Measurements from ENCODE around the gene PPP1R16B.

The PPP1R16B gene

DNA sequence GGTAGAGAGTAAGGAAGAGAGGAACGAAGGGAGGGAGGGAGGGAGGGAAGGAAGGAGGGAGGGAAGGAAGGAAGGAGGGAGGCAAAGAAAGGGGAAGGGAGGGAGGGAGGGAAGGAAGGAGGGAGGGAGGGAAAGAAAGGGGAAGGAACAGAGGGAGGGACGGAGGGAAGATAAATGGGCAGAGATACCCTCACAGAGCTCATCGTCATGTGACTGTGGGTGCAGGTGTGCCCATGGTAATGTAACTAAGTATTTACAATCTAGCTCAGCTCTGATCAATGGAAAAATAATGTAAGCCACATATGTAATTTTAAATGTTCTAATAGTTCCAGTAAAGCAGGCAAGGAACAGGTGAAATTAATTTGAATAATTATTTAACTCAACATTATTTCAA, 66.1 kb downstream of the PPP1R16B start:
- H3K36me3 ChIP-seq (ENCODE audit: control insufficient read depth in 1 of 2, insufficient read depth in 2 of 2, low read length in 2 of 2) = no peaks in the 10 kb centered on the region
- H3K27me3 ChIP-seq (ENCODE audit: control insufficient read depth in 1 of 2, insufficient read depth in 2 of 2, low read length in 2 of 2) = no peaks in the 10 kb centered on the region
- H3K27ac ChIP-seq (ENCODE audit: low read depth, low read length) = no peak overlapping the region
- no peaks in the 10 kb centered on the region for H3K9me3 ChIP-seq (ENCODE audit: control insufficient read depth in 1 of 2, low read length in 2 of 2)
- peaks cover 32 to 37% of the 10 kb centered on the region in 2 donors for H3K4me1 ChIP-seq (ENCODE audit: control insufficient read depth in 1 of 2, insufficient read depth in 2 of 2, low read length in 2 of 2)
- H3K4me3 ChIP-seq (ENCODE audit: low read depth in 1 of 2, low read length in 2 of 2) = no peak overlapping the region
- no peak overlapping the region for H3K9ac ChIP-seq (ENCODE audit: low read depth in 1 of 2, low read length in 2 of 2)

DNA sequence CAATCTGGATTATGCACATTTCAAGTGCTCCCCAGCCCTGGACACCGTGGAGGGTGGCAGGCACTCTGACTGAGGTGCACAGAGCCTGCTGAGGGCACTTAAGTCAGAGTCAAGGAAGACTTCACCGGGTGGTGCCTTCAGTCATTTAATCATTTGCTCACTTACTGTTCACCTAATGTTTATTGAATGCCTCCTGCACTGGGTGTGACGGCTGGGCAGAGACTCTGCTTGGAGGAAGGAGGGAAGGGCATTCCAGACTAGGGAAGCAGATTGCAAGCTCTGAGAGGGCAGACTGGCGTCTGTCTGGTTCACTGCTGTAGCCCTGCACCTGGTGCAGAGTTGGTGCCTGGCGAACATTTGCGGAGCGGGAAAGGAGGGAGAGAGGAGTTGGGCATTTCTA, 66.5 kb downstream of the PPP1R16B start:
- peaks cover 32 to 37% of the 10 kb centered on the region in 2 donors for H3K4me1 ChIP-seq (ENCODE audit: control insufficient read depth in 1 of 2, insufficient read depth in 2 of 2, low read length in 2 of 2)
- H3K27me3 ChIP-seq (ENCODE audit: control insufficient read depth in 1 of 2, insufficient read depth in 2 of 2, low read length in 2 of 2) = no peaks in the 10 kb centered on the region
- H3K9ac ChIP-seq (ENCODE audit: low read depth in 1 of 2, low read length in 2 of 2) = no peak overlapping the region
- H3K9me3 ChIP-seq (ENCODE audit: control insufficient read depth in 1 of 2, low read length in 2 of 2) = no peaks in the 10 kb centered on the region
- peak overlapping the region; percentile 78 for H3K27ac ChIP-seq (ENCODE audit: low read depth, low read length)
- no peaks in the 10 kb centered on the region for H3K36me3 ChIP-seq (ENCODE audit: control insufficient read depth in 1 of 2, insufficient read depth in 2 of 2, low read length in 2 of 2)
- H3K4me3 ChIP-seq (ENCODE audit: low read depth in 1 of 2, low read length in 2 of 2) = peak overlapping the region; percentile 13 to 41

- Histone ChIP-seq H3K9me3 (ENCODE audit: control insufficient read depth in 1 of 2, low read length in 2 of 2) (no peaks in the 10 kb centered on the region), H3K27me3 (ENCODE audit: control insufficient read depth in 1 of 2, insufficient read depth in 2 of 2, low read length in 2 of 2) (no peaks in the 10 kb centered on the region), H3K36me3 (ENCODE audit: control insufficient read depth in 1 of 2, insufficient read depth in 2 of 2, low read length in 2 of 2) (no peaks in the 10 kb centered on the region), H3K4me1 (ENCODE audit: control insufficient read depth in 1 of 2, insufficient read depth in 2 of 2, low read length in 2 of 2) (peaks cover 32 to 37% of the 10 kb centered on the region in 2 donors), H3K27ac (ENCODE audit: low read depth, low read length) (peak overlapping the region; percentile 78), H3K4me3 (ENCODE audit: low read depth in 1 of 2, low read length in 2 of 2) (peak overlapping the region; percentile 40 to 41), H3K9ac (ENCODE audit: low read depth in 1 of 2, low read length in 2 of 2) (peak overlapping the region; percentile 8 to 51)
Measured at GRCh38 chr20:38872491-38873049, 67.1 kb downstream of the PPP1R16B start.

DNA sequence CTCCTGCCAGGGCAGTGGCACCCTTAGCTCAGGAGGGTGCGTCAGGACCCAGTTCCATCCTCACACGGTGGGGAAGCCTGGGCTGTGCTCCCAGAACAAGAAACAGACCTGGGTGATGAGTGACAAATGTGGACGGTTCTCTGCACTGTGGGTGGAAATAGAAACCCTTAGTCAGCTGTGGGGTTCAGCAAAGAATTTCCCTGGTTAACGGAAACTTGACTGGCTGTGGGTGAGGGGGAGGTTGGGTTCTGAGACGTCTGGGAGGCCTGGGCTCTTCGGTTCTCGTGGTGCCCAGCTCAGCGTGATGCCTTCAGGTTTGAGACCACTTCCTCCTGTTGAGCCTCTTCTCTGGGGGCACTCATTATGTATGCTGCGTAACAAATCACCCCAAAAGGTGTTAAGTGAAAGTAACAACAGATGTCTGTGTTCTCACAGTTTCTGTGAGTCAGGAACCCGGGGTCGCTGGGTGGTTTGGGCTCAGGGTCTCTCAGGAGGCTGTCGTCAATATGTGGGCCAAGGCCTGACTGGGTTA, 67.6 kb downstream of the PPP1R16B start:
- peak overlapping the region; percentile 8 to 51 for H3K9ac ChIP-seq (ENCODE audit: low read depth in 1 of 2, low read length in 2 of 2)
- H3K4me3 ChIP-seq (ENCODE audit: low read depth in 1 of 2, low read length in 2 of 2) = peak overlapping the region; percentile 40 to 41

GRCh38 chr20:38874460-38875174, 69.1 kb downstream of the PPP1R16B start:
- H3K9ac ChIP-seq (ENCODE audit: low read depth in 1 of 2, low read length in 2 of 2) = peak overlapping the region in 1 of 2 donors; percentile 6
- H3K27ac ChIP-seq (ENCODE audit: low read depth, low read length) = peak overlapping the region; percentile 26
- peaks cover 32 to 41% of the 10 kb centered on the region in 2 donors for H3K4me1 ChIP-seq (ENCODE audit: control insufficient read depth in 1 of 2, insufficient read depth in 2 of 2, low read length in 2 of 2)
- no peaks in the 10 kb centered on the region for H3K36me3 ChIP-seq (ENCODE audit: control insufficient read depth in 1 of 2, insufficient read depth in 2 of 2, low read length in 2 of 2)
- H3K4me3 ChIP-seq (ENCODE audit: low read depth in 1 of 2, low read length in 2 of 2) = peak overlapping the region in 1 of 2 donors; percentile 20
- H3K27me3 ChIP-seq (ENCODE audit: control insufficient read depth in 1 of 2, insufficient read depth in 2 of 2, low read length in 2 of 2) = peaks cover 0 to under 1% of the 10 kb centered on the region in 2 donors
- no peaks in the 10 kb centered on the region for H3K9me3 ChIP-seq (ENCODE audit: control insufficient read depth in 1 of 2, low read length in 2 of 2)

More for the DNA sequence above, 67.6 kb downstream of the PPP1R16B start:
- H3K27me3 ChIP-seq (ENCODE audit: control insufficient read depth in 1 of 2, insufficient read depth in 2 of 2, low read length in 2 of 2) = no peaks in the 10 kb centered on the region
- H3K36me3 ChIP-seq (ENCODE audit: control insufficient read depth in 1 of 2, insufficient read depth in 2 of 2, low read length in 2 of 2) = no peaks in the 10 kb centered on the region
- no peaks in the 10 kb centered on the region for H3K9me3 ChIP-seq (ENCODE audit: control insufficient read depth in 1 of 2, low read length in 2 of 2)
- peak overlapping the region; percentile 78 for H3K27ac ChIP-seq (ENCODE audit: low read depth, low read length)
- peaks cover 32 to 39% of the 10 kb centered on the region in 2 donors for H3K4me1 ChIP-seq (ENCODE audit: control insufficient read depth in 1 of 2, insufficient read depth in 2 of 2, low read length in 2 of 2)

GRCh38 chr20:38875175-38875993, 69.9 kb downstream of the PPP1R16B start:
- Histone ChIP-seq H3K27ac (ENCODE audit: low read depth, low read length) (peak overlapping the region; percentile 26), H3K9ac (ENCODE audit: low read depth in 1 of 2, low read length in 2 of 2) (peak overlapping the region in 1 of 2 donors; percentile 6), H3K27me3 (ENCODE audit: control insufficient read depth in 1 of 2, insufficient read depth in 2 of 2, low read length in 2 of 2) (peaks cover 0 to 3% of the 10 kb centered on the region in 2 donors), H3K4me1 (ENCODE audit: control insufficient read depth in 1 of 2, insufficient read depth in 2 of 2, low read length in 2 of 2) (peaks cover 30 to 40% of the 10 kb centered on the region in 2 donors), H3K4me3 (ENCODE audit: low read depth in 1 of 2, low read length in 2 of 2) (peak overlapping the region in 1 of 2 donors; percentile 20), H3K36me3 (ENCODE audit: control insufficient read depth in 1 of 2, insufficient read depth in 2 of 2, low read length in 2 of 2) (no peaks in the 10 kb centered on the region), H3K9me3 (ENCODE audit: control insufficient read depth in 1 of 2, low read length in 2 of 2) (no peaks in the 10 kb centered on the region)

- Histone ChIP-seq H3K4me1 (ENCODE audit: control insufficient read depth in 1 of 2, insufficient read depth in 2 of 2, low read length in 2 of 2) (peaks cover 16 to 32% of the 10 kb centered on the region in 2 donors), H3K27me3 (ENCODE audit: control insufficient read depth in 1 of 2, insufficient read depth in 2 of 2, low read length in 2 of 2) (peaks cover 0 to 3% of the 10 kb centered on the region in 2 donors), H3K27ac (ENCODE audit: low read depth, low read length) (no peak overlapping the region), H3K4me3 (ENCODE audit: low read depth in 1 of 2, low read length in 2 of 2) (no peak overlapping the region), H3K9ac (ENCODE audit: low read depth in 1 of 2, low read length in 2 of 2) (no peak overlapping the region), H3K9me3 (ENCODE audit: control insufficient read depth in 1 of 2, low read length in 2 of 2) (no peaks in the 10 kb centered on the region), H3K36me3 (ENCODE audit: control insufficient read depth in 1 of 2, insufficient read depth in 2 of 2, low read length in 2 of 2) (no peaks in the 10 kb centered on the region)
Measured at GRCh38 chr20:38877483-38877882, 72.0 kb downstream of the PPP1R16B start.

DNA sequence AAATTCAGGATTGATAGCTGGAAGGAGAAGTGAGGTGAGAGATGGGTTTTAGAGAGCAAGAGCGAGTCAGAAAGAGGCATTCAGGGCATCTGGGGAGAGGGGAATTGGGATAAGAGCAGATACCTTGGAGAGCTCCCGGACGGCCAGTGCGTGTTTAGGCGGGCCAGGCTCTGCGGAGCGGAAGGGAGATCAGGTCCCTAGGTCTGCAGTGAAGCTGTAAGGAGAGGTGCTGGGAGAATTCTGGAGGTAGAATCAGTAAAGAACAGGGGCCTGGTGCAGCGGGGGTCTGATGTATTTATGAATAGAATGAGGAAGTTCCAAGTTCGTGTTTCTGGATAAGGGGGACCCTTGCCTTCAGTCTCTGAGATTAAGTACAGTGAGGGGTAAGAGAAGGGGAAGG, 73.4 kb downstream of the PPP1R16B start:
- H3K27ac ChIP-seq (ENCODE audit: low read depth, low read length) = no peak overlapping the region
- H3K4me3 ChIP-seq (ENCODE audit: low read depth in 1 of 2, low read length in 2 of 2) = no peak overlapping the region
- no peaks in the 10 kb centered on the region for H3K9me3 ChIP-seq (ENCODE audit: control insufficient read depth in 1 of 2, low read length in 2 of 2)
- H3K9ac ChIP-seq (ENCODE audit: low read depth in 1 of 2, low read length in 2 of 2) = no peak overlapping the region
- H3K27me3 ChIP-seq (ENCODE audit: control insufficient read depth in 1 of 2, insufficient read depth in 2 of 2, low read length in 2 of 2) = peaks cover 0 to 3% of the 10 kb centered on the region in 2 donors
- H3K36me3 ChIP-seq (ENCODE audit: control insufficient read depth in 1 of 2, insufficient read depth in 2 of 2, low read length in 2 of 2) = no peaks in the 10 kb centered on the region
- peaks cover 15 to 37% of the 10 kb centered on the region in 2 donors for H3K4me1 ChIP-seq (ENCODE audit: control insufficient read depth in 1 of 2, insufficient read depth in 2 of 2, low read length in 2 of 2)

DNA sequence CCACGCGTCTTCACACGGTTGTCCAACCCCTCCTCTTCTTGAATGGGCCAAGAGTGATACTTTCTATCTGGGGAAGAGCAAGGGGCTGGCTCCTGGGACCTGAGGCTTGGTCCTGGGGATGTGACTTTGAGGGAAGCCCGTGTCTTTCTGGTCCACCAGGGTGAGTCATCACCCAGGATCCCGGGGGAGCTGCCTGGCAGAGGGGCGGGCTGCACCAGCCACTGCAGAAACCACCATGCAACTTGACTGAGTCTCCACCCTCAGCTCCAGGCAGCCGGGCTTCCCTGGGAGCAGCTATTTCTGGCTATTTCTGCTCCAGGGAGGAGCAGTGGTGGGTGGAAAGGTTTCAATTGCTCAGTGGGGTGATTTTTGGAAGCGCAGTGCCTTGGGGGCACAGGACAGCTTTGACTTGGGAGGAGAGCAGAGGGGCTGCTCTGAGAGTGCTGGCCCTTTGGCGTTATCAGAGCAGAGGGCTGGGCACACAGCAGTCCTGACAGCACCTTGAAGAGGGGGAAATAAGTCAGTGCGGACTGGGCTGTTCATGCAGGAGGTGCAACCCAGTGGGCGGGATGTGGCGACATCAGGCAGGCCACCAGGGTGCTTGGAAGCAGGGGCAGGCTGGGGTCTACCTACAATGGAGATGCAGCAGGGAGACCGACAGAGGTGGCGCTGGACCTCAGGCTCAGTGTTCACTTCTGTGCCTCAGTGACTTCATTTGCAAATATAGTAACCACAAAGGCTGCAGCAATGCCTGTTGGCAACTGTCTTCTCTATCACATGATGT, 75.6 kb downstream of the PPP1R16B start:
- Histone ChIP-seq H3K4me3 (ENCODE audit: low read depth in 1 of 2, low read length in 2 of 2) (no peak overlapping the region), H3K4me1 (ENCODE audit: control insufficient read depth in 1 of 2, insufficient read depth in 2 of 2, low read length in 2 of 2) (peaks cover 3 to 19% of the 10 kb centered on the region in 2 donors), H3K9me3 (ENCODE audit: control insufficient read depth in 1 of 2, low read length in 2 of 2) (no peaks in the 10 kb centered on the region), H3K27me3 (ENCODE audit: control insufficient read depth in 1 of 2, insufficient read depth in 2 of 2, low read length in 2 of 2) (peaks cover 0 to 3% of the 10 kb centered on the region in 2 donors), H3K9ac (ENCODE audit: low read depth in 1 of 2, low read length in 2 of 2) (no peak overlapping the region), H3K36me3 (ENCODE audit: control insufficient read depth in 1 of 2, insufficient read depth in 2 of 2, low read length in 2 of 2) (no peaks in the 10 kb centered on the region), H3K27ac (ENCODE audit: low read depth, low read length) (no peak overlapping the region)

Measured in duodenal mucosa (tissue), 2 donors.